Tibial artery (tissue), 4 donors: ENCODE measurements around the gene PLCL1.

ENCODE experiments used
- DNase-seq, 2 donors: peaks; one replicate each; pipeline ENCODE4 v3.0.0-alpha.2; 2019
- H3K27ac ChIP-seq, 2 donors: fragments of 200-600 bp; sonication (generic) in 1 of 2; 1 replicate in 1 of 2; 2 replicates in 1 of 2; pipeline ENCODE4 v1.5.1; 2018 to 2019; ENCODE audit warnings: mild to moderate bottlenecking in 1 of 2
- H3K27me3 ChIP-seq, 2 donors: fragments of 200-600 bp; sonication (generic) in 1 of 2; one replicate each; pipeline versions ENCODE4 v1.5.1 to v1.6.0; 2016 to 2019
- H3K36me3 ChIP-seq, 3 donors: fragments of 200-600 bp; sonication (generic) in 2 of 3; one replicate each; pipeline ENCODE4 v1.5.1; 2016 to 2019; ENCODE audit warnings: mild to moderate bottlenecking in 2 of 3
- H3K4me1 ChIP-seq, 4 donors: fragments of 200-600 bp; sonication (generic) in 2 of 4; 1 replicate in 3 of 4; 2 replicates in 1 of 4; pipeline ENCODE4 v1.5.1; 2016 to 2019
- H3K4me3 ChIP-seq, 2 donors: fragments of 200-600 bp; sonication (generic) in 1 of 2; 1 replicate in 1 of 2; 2 replicates in 1 of 2; pipeline ENCODE4 v1.5.1; 2018 to 2019; ENCODE audit warnings: mild to moderate bottlenecking in 2 of 2
- H3K9me3 ChIP-seq, 3 donors: fragments of 200-600 bp; sonication (generic) in 1 of 3; one replicate each; pipeline ENCODE4 v1.5.1; 2016 to 2019
- CTCF ChIP-seq, 2 experiments: fragments of 200-600 bp in 1 of 2; fragments of 450-650 bp in 1 of 2; IDR thresholded peaks; one replicate each; pipeline ENCODE4 v1.5.1; 2017 to 2019; ENCODE audit warnings: antibody characterized with exemption in 2 of 2, mild to moderate bottlenecking in 1 of 2, moderate library complexity in 1 of 2
- intact Hi-C: fragments of 100-400 bp; cut with DNase I; formaldehyde crosslinking; loops from one replicate; pipeline ENCODE4 v1.15.0; 2023; ENCODE audit warnings: low total_unique reads

Gene PLCL1

GRCh38 chr2:197993363-197993762 is 189.0 kb downstream of the PLCL1 start:
- no peak for TF ChIP-seq CTCF (IDR thresholded peaks at IDR 0.05)
- Histone ChIP-seq H3K27ac (no peak overlapping the region), H3K4me1 (peaks cover 0 to 10% (median 3%) of the 10 kb centered on the region in 4 donors), H3K27me3 (no peaks in the 10 kb centered on the region), H3K9me3 (no peaks in the 10 kb centered on the region), H3K4me3 (no peak overlapping the region), H3K36me3 (no peaks in the 10 kb centered on the region)
- DNase-seq, result no peak
- intact Hi-C loops, result no loop called here

- no peaks in the 10 kb centered on the region for H3K9me3 ChIP-seq
- no peaks in the 10 kb centered on the region for H3K36me3 ChIP-seq
- H3K4me1 ChIP-seq, result peaks cover 0 to 10% (median 3%) of the 10 kb centered on the region in 4 donors
- H3K27me3 ChIP-seq, result no peaks in the 10 kb centered on the region
- DNase-seq, result no peak
- TF ChIP-seq CTCF (IDR thresholded peaks at IDR 0.05), result no peak
- H3K4me3 ChIP-seq, result no peak overlapping the region
- intact Hi-C loops, result no loop called here
- no peak overlapping the region for H3K27ac ChIP-seq
Observed at GRCh38 chr2:197993830-197994229, 189.4 kb downstream of the PLCL1 start.

- intact Hi-C loops, result no loop called here
- TF ChIP-seq CTCF (IDR thresholded peaks at IDR 0.05), result no peak
- H3K27me3 ChIP-seq, result no peaks in the 10 kb centered on the region
- no peak for DNase-seq
- H3K27ac ChIP-seq, result no peak overlapping the region
- no peaks in the 10 kb centered on the region for H3K36me3 ChIP-seq
- H3K4me3 ChIP-seq, result no peak overlapping the region
- peaks cover 0 to 10% (median 3%) of the 10 kb centered on the region in 4 donors for H3K4me1 ChIP-seq
- H3K9me3 ChIP-seq, result no peaks in the 10 kb centered on the region
Observed at GRCh38 chr2:197994751-197995150, 190.4 kb downstream of the PLCL1 start.

GRCh38 chr2:197996583-197996982 is 192.2 kb downstream of the PLCL1 start:
- intact Hi-C loops, result no loop called here
- TF ChIP-seq CTCF (IDR thresholded peaks at IDR 0.05), result no peak
- no peaks in the 10 kb centered on the region for H3K9me3 ChIP-seq
- no peak overlapping the region for H3K27ac ChIP-seq
- no peaks in the 10 kb centered on the region for H3K36me3 ChIP-seq
- DNase-seq, result no peak
- no peak overlapping the region for H3K4me3 ChIP-seq
- H3K4me1 ChIP-seq, result peaks cover 0 to 10% (median 3%) of the 10 kb centered on the region in 4 donors
- H3K27me3 ChIP-seq, result no peaks in the 10 kb centered on the region

GRCh38 chr2:197997083-197997541 is 192.7 kb downstream of the PLCL1 start:
- H3K4me3 ChIP-seq, result no peak overlapping the region
- no peaks in the 10 kb centered on the region for H3K27me3 ChIP-seq
- DNase-seq, result no peak
- intact Hi-C loops, result no loop called here
- no peak overlapping the region for H3K27ac ChIP-seq
- peaks cover 0 to 10% (median 3%) of the 10 kb centered on the region in 4 donors for H3K4me1 ChIP-seq
- H3K36me3 ChIP-seq, result no peaks in the 10 kb centered on the region
- H3K9me3 ChIP-seq, result no peaks in the 10 kb centered on the region
- TF ChIP-seq CTCF (IDR thresholded peaks at IDR 0.05), result no peak

- intact Hi-C loops, result no loop called here
- no peaks in the 10 kb centered on the region for H3K27me3 ChIP-seq
- H3K4me1 ChIP-seq, result peaks cover 0 to 10% (median 3%) of the 10 kb centered on the region in 4 donors
- no peak overlapping the region for H3K27ac ChIP-seq
- H3K9me3 ChIP-seq, result no peaks in the 10 kb centered on the region
- H3K4me3 ChIP-seq, result no peak overlapping the region
- DNase-seq, result no peak
- no peak for TF ChIP-seq CTCF (IDR thresholded peaks at IDR 0.05)
- no peaks in the 10 kb centered on the region for H3K36me3 ChIP-seq
Observed at GRCh38 chr2:197998702-197999101, 194.3 kb downstream of the PLCL1 start.
